K562 (cell line): ENCODE data around the gene LRRK1. TPM values are rescaled to one million over a fixed set of nuclear protein-coding genes. Genes with fewer than 3 reads are reported as not detected.

Source experiments
- ATAC-seq: fragments of 200-7000 bp; cut with Tn5 transposase; 3 replicates; pipeline ENCODE4 v1.9.1; 2020; ENCODE audit warnings: moderate library complexity
- BruUV-seq: library from RNA; stranded (reverse); fragments of 400-500 nt; replicated peaks from 2 replicates; lab custom pipeline; 2021; lab: Mats Ljungman, UMichigan
- CTCF ChIA-PET: fragments of 300-600 bp; formaldehyde crosslinking; extraction: SDS; loops from one replicate; lab custom pipeline; 2021; ENCODE audit warnings: low intra/inter-chr PET ratio; lab: Yijun Ruan, JAX
- POLR2A ChIA-PET: fragments of 300-600, 350-650 bp; sonication (Branson Sonifier 250); formaldehyde crosslinking; extraction: SDS; loops from one replicate; lab custom pipeline; 2021; ENCODE audit warnings: antibody characterized with exemption, inconsistent platforms; lab: Yijun Ruan, JAX
- DNase-seq, 4 experiments: peaks; one replicate each; pipeline versions ENCODE4 v3.0.0 to v3.0.0-alpha.2; 2011 to 2018; ENCODE audit warnings: low spot score in 3 of 4, mixed read lengths in 3 of 4; ENCODE audit errors: extremely low read depth in 1 of 4
- FAIRE-seq: peaks from 2 replicates; lab custom pipeline; 2011; peaks lifted over from hg19 to GRCh38; lab: Jason Lieb, UNC
- H2AFZ ChIP-seq: 2 replicates; pipeline ENCODE4 v1.6.0; 2011; ENCODE audit warnings: low read depth, low read length, control low read depth, inconsistent platforms
- H3K27ac ChIP-seq: fragments of 200-600 bp; 3 replicates; pipeline ENCODE4 v1.8.0; 2011; ENCODE audit warnings: low read depth, mild to moderate bottlenecking, control low read depth, inconsistent platforms, low read length, moderate library complexity, mixed read lengths; ENCODE audit errors: extremely low read depth
- H3K27me3 ChIP-seq, 2 experiments: fragments of 300-600 bp in 1 of 2; 2 replicates in 1 of 2; 3 replicates in 1 of 2; pipeline versions ENCODE4 v1.6.0 to v1.8.0; 2011; ENCODE audit warnings: inconsistent platforms in 2 of 2, low read length in 2 of 2, mild to moderate bottlenecking in 1 of 2, mixed read lengths in 1 of 2, moderate library complexity in 1 of 2; ENCODE audit not compliant: control insufficient read depth in 2 of 2, insufficient read depth in 2 of 2
- H3K36me3 ChIP-seq: fragments of 300-600 bp; 3 replicates; pipeline ENCODE4 v1.8.0; 2011; ENCODE audit warnings: mild to moderate bottlenecking, low read length, inconsistent platforms; ENCODE audit not compliant: control insufficient read depth, insufficient read depth
- H3K4me1 ChIP-seq, 2 experiments: fragments of 200-600 bp in 1 of 2; replicated peaks in 1 of 2; 2 replicates in 1 of 2; 3 replicates in 1 of 2; pipeline versions ENCODE4 v1.5.1 to v1.8.0; 2011; ENCODE audit warnings: inconsistent platforms in 2 of 2, low read length in 2 of 2, mild to moderate bottlenecking in 1 of 2, mixed read lengths in 1 of 2, moderate library complexity in 1 of 2; ENCODE audit not compliant: control insufficient read depth in 2 of 2, insufficient read depth in 2 of 2
- H3K4me2 ChIP-seq: 2 replicates; pipeline ENCODE4 v1.6.1; 2011; ENCODE audit warnings: low read length, control low read depth, inconsistent platforms, mixed read lengths; ENCODE audit not compliant: insufficient read depth
- H3K4me3 ChIP-seq: fragments of 200-600 bp; sonication (generic), shearing (Covaris generic); 2 replicates; pipeline ENCODE4 v1.5.1; 2016; ENCODE audit warnings: control low read depth, inconsistent platforms
- H3K79me2 ChIP-seq: fragments of 200-600 bp; 3 replicates; pipeline ENCODE4 v1.8.0; 2011; ENCODE audit warnings: low read length, inconsistent platforms; ENCODE audit not compliant: control insufficient read depth, insufficient read depth
- H3K9ac ChIP-seq, 2 experiments: 2 replicates each; pipeline versions ENCODE4 v1.6.0 to v1.6.1; 2011; ENCODE audit warnings: low read depth in 2 of 2, low read length in 2 of 2, control low read depth in 1 of 2, inconsistent platforms in 1 of 2, mild to moderate bottlenecking in 1 of 2, mixed read lengths in 1 of 2; ENCODE audit not compliant: insufficient read depth in 1 of 2
- H3K9me1 ChIP-seq: one replicate; pipeline ENCODE4 v1.6.0; 2011; ENCODE audit warnings: inconsistent platforms, mild to moderate bottlenecking, low read length, moderate library complexity; ENCODE audit not compliant: control insufficient read depth, insufficient read depth
- H3K9me3 ChIP-seq: replicated peaks from 2 replicates; pipeline ENCODE4 v1.5.1; 2011; ENCODE audit warnings: low read depth, low read length, inconsistent platforms; ENCODE audit not compliant: control insufficient read depth, insufficient read depth
- H4K20me1 ChIP-seq: replicated peaks from 2 replicates; pipeline ENCODE4 v1.6.1; 2011; ENCODE audit warnings: low read length, inconsistent platforms, mixed read lengths; ENCODE audit not compliant: control insufficient read depth, insufficient read depth
- CREB1 ChIP-seq, 2 experiments: sonication (generic) in 1 of 2; formaldehyde crosslinking in 1 of 2; IDR thresholded peaks; 2 replicates each; pipeline versions ENCODE4 v1.6.1 to v1.8.0; 2012 to 2022; ENCODE audit warnings: inconsistent platforms in 1 of 2, mild to moderate bottlenecking in 1 of 2, missing genetic modification reagents in 1 of 2, moderate library complexity in 1 of 2
- CSDE1 ChIP-seq, 2 experiments: fragments of 450-650 bp; IDR thresholded peaks; 2 replicates each; pipeline ENCODE4 v1.6.1; 2016; ENCODE audit warnings: mild to moderate bottlenecking in 1 of 2
- EHMT2 ChIP-seq: fragments of 450-650 bp; IDR thresholded peaks from 2 replicates; pipeline ENCODE4 v1.6.1; 2018; ENCODE audit warnings: antibody characterized with exemption
- HNRNPK ChIP-seq: fragments of 200-400 bp; formaldehyde crosslinking; IDR thresholded peaks from one replicate; pipeline ENCODE4 v1.6.1; 2018; ENCODE audit warnings: mild to moderate bottlenecking, low read depth, low read length; ENCODE audit not compliant: poor library complexity, severe bottlenecking
- JUND ChIP-seq, 2 experiments: IDR thresholded peaks; 2 replicates in 1 of 2; 3 replicates in 1 of 2; pipeline ENCODE4 v1.6.1; 2011; ENCODE audit warnings: borderline replicate concordance in 2 of 2, low read depth in 2 of 2, low read length in 2 of 2, improper control_type of control experiment in 1 of 2, missing biosample characterization in 1 of 2, missing genetic modification characterization in 1 of 2, missing genetic modification reagents in 1 of 2
- POLR2A ChIP-seq: fragments of 450-650 bp; conservative IDR thresholded peaks from 2 replicates; pipeline ENCODE4 v1.6.1; 2016
- U2AF1 ChIP-seq: fragments of 200-400 bp; formaldehyde crosslinking; optimal IDR thresholded peaks from 2 replicates; pipeline ENCODE3; 2017; ENCODE audit warnings: mild to moderate bottlenecking, low read depth, low read length, moderate library complexity
- ZNF316 ChIP-seq: fragments of 450-650 bp; IDR thresholded peaks from 2 replicates; pipeline ENCODE4 v1.6.1; 2016
- ZNF41 ChIP-seq: fragments of 250-450 bp; sonication (Bioruptor Pico); conservative IDR thresholded peaks from 2 replicates; pipeline ENCODE4 v1.4.0; 2020; ENCODE audit warnings: mild to moderate bottlenecking
- WGBS: fragments of 100-300 bp; shearing (Covaris generic); methylation state at CpG from one replicate; pipeline ENCODE4 v1.1.6; 2016; ENCODE audit warnings: low coverage, mixed read lengths; ENCODE audit not compliant: insufficient coverage; ENCODE audit errors: missing lambda C conversion rate; 5-methylcytosine and 5-hydroxymethylcytosine counted together
- in situ Hi-C: fragments of 300-500 bp; cut with MboI; formaldehyde crosslinking; loops from 4 replicates; pipeline ENCODE4 v1.15.0; 2018; ENCODE audit warnings: inconsistent platforms, mixed read lengths
- intact Hi-C: fragments of 100-400 bp; cut with micrococcal nuclease; formaldehyde crosslinking; loops from 2 replicates; pipeline ENCODE4 v1.14.2; 2022
- polyA plus RNA-seq, 8 experiments: library from polyadenylated mRNA; depleted of rRNA in 4 of 8; stranded (reverse) in 5 of 8; unstranded in 3 of 8; fragments of >200 nt; fragmentation: Nextera tagmentation in 2 of 8; fragmentation: Illumina TruSeq in 1 of 8; extraction: Ambion mirVana in 2 of 8; extraction: Trizol in 1 of 8; gene quantifications; 2 replicates each; pipeline versions ENCODE4 v1.2.1 to v1.2.3, GENCODE V29; 2011 to 2014; ENCODE audit warnings: inconsistent platforms in 1 of 8, missing spikeins in 1 of 8
- total RNA-seq, 7 experiments: library from RNA; depleted of rRNA in 6 of 7; stranded (reverse); fragments of >200 nt in 6 of 7; fragmentation: Illumina TruSeq in 2 of 7; extraction: Trizol in 2 of 7; gene quantifications; 2 replicates each; pipeline versions ENCODE4 v1.2.1 to v1.2.3, GENCODE V29; 2011 to 2021; ENCODE audit warnings: low replicate concordance in 1 of 7
- TF ChIP-seq, protein P1 (sequence below): fragments of 200-800 bp; sonication (Bioruptor generic); IDR thresholded peaks from 2 replicates; pipeline ENCODE4 v1.6.1; 2017; ENCODE audit warnings: missing genetic modification characterization, missing compliant biosample characterization
- TF ChIP-seq, protein P2 (sequence below): fragments of 250-450 bp; sonication (Bioruptor Pico); IDR thresholded peaks from 2 replicates; pipeline ENCODE4 v1.5.0; 2021
- TF ChIP-seq, protein P3 (sequence below): sonication (generic); formaldehyde crosslinking; IDR thresholded peaks from 2 replicates; pipeline ENCODE4 v1.8.0; 2022; ENCODE audit warnings: mild to moderate bottlenecking, missing genetic modification reagents
- TF ChIP-seq, protein P4 (sequence below): fragments of 450-650 bp; IDR thresholded peaks from 2 replicates; pipeline ENCODE4 v1.6.1; 2017; ENCODE audit warnings: antibody characterized with exemption, mild to moderate bottlenecking

The LRRK1 gene
- total and polyA plus RNA-seq, 9 of the 15 experiments (the other 6 are each of a cell fraction or from before 2014, with no cell fraction given) = 0.01 to 1.5 (median 0.11) TPM

DNA sequence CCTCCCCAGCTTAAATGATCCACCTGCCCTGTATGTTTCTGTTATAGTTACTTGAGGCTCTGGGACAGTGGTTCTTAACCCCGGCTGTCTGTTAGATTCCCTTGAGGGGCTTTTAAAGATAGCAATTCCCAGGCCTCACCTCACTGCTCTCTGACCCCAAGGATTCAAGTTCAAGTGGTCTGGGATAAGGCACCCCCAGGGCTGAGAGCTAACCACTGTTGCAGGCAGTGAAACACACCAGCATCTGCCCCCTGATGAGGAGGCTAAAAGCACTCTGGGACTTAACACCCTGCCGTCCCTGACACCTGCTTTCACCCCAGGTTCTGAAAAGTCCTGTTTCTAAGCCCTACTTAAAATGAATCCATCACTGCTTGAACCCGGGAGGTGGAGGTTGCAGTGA, 103.7 kb downstream of the LRRK1 start:
- POLR2A ChIA-PET = interaction anchor here (0.6 to 2.2 kb wide), 4 partner anchors 9 to 404 kb away, joined by 3 to 7 read pairs (median 3); no protein-coding TSS in a partner anchor
- Histone ChIP-seq H4K20me1 (no peaks in the 10 kb centered on the region; the same call in 1 of the 2 replicates), H3K27ac (no peak overlapping the region), H2AFZ (no peak overlapping the region), H3K4me3 (no peak overlapping the region), H3K9me3 (no peaks in the 10 kb centered on the region), H3K36me3 (no peaks in the 10 kb centered on the region), H3K27me3 (peaks cover 57 to 81% of the 10 kb centered on the region in 2 experiments), H3K79me2 (no peaks in the 10 kb centered on the region), H3K4me1 (peaks cover 0 to 5% of the 10 kb centered on the region in 2 experiments; a peak in 1 of 5 replicates), H3K4me2 (no peak overlapping the region), H3K9ac (no peak overlapping the region), H3K9me1 (no peaks in the 10 kb centered on the region)
- in situ Hi-C loops = no loop called here
- DNase-seq (no peak), ATAC-seq (no peak), FAIRE-seq (no peak)
- 0% methylated on average over 3 of the region's 3 CpGs for WGBS
- BruUV-seq = no TSS peak
- intact Hi-C loops = no loop called here
- CTCF ChIA-PET = no interaction called here
- TF ChIP-seq EHMT2 (no peak), ZNF316 (no peak), JUND (IDR thresholded peaks at IDR 0.05; ENCODE audit: borderline replicate concordance, low read depth, low read length) (no peak), JUND (tag; IDR thresholded peaks at IDR 0.05; ENCODE audit: borderline replicate concordance, low read depth, low read length) (no peak), ZNF41 (CRISPR knock-in tag) (no peak), POLR2A (no peak), CREB1 (IDR thresholded peaks at IDR 0.05) (no peak), CREB1 (CRISPR knock-in tag; IDR thresholded peaks at IDR 0.05) (no peak), HNRNPK (no peak), CSDE1 (IDR thresholded peaks at IDR 0.05) (no peak), U2AF1 (no peak)
- TF ChIP-seq, protein P1, sequence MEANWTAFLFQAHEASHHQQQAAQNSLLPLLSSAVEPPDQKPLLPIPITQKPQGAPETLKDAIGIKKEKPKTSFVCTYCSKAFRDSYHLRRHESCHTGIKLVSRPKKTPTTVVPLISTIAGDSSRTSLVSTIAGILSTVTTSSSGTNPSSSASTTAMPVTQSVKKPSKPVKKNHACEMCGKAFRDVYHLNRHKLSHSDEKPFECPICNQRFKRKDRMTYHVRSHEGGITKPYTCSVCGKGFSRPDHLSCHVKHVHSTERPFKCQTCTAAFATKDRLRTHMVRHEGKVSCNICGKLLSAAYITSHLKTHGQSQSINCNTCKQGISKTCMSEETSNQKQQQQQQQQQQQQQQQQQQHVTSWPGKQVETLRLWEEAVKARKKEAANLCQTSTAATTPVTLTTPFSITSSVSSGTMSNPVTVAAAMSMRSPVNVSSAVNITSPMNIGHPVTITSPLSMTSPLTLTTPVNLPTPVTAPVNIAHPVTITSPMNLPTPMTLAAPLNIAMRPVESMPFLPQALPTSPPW (CRISPR knock-in tag) = no peak
- TF ChIP-seq, protein P2, sequence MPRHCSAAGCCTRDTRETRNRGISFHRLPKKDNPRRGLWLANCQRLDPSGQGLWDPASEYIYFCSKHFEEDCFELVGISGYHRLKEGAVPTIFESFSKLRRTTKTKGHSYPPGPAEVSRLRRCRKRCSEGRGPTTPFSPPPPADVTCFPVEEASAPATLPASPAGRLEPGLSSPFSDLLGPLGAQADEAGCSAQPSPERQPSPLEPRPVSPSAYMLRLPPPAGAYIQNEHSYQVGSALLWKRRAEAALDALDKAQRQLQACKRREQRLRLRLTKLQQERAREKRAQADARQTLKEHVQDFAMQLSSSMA (CRISPR knock-in tag) = no peak
- TF ChIP-seq, protein P3, sequence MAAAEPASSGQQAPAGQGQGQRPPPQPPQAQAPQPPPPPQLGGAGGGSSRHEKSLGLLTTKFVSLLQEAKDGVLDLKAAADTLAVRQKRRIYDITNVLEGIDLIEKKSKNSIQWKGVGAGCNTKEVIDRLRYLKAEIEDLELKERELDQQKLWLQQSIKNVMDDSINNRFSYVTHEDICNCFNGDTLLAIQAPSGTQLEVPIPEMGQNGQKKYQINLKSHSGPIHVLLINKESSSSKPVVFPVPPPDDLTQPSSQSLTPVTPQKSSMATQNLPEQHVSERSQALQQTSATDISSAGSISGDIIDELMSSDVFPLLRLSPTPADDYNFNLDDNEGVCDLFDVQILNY = no peak
- TF ChIP-seq, protein P4, sequence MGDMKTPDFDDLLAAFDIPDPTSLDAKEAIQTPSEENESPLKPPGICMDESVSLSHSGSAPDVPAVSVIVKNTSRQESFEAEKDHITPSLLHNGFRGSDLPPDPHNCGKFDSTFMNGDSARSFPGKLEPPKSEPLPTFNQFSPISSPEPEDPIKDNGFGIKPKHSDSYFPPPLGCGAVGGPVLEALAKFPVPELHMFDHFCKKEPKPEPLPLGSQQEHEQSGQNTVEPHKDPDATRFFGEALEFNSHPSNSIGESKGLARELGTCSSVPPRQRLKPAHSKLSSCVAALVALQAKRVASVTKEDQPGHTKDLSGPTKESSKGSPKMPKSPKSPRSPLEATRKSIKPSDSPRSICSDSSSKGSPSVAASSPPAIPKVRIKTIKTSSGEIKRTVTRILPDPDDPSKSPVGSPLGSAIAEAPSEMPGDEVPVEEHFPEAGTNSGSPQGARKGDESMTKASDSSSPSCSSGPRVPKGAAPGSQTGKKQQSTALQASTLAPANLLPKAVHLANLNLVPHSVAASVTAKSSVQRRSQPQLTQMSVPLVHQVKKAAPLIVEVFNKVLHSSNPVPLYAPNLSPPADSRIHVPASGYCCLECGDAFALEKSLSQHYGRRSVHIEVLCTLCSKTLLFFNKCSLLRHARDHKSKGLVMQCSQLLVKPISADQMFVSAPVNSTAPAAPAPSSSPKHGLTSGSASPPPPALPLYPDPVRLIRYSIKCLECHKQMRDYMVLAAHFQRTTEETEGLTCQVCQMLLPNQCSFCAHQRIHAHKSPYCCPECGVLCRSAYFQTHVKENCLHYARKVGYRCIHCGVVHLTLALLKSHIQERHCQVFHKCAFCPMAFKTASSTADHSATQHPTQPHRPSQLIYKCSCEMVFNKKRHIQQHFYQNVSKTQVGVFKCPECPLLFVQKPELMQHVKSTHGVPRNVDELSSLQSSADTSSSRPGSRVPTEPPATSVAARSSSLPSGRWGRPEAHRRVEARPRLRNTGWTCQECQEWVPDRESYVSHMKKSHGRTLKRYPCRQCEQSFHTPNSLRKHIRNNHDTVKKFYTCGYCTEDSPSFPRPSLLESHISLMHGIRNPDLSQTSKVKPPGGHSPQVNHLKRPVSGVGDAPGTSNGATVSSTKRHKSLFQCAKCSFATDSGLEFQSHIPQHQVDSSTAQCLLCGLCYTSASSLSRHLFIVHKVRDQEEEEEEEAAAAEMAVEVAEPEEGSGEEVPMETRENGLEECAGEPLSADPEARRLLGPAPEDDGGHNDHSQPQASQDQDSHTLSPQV = no peak
